Frontal cortex (tissue), 1 donor: Measurements from ENCODE around the gene ADISSP. TPM values are rescaled to one million over a fixed set of nuclear protein-coding genes. Genes with fewer than 3 reads are reported as not detected.

Experiments
- total RNA-seq: library from RNA; depleted of rRNA; stranded (reverse); fragments of >200 nt; gene quantifications from one replicate; pipeline ENCODE4 v1.2.3, GENCODE V29; 2014

Gene ADISSP
- total RNA-seq, 1 donor from 2014 or later, result 17.5 TPM

Other genes with a start within 250 kb of the ADISSP start
- gene GFRA4, start 104.4 kb downstream of the ADISSP start, total RNA-seq, result not detected
- 2.4 TPM for gene ADAM33, start 85.7 kb downstream of the ADISSP start, total RNA-seq
- gene SIGLEC1, start 55.2 kb downstream of the ADISSP start, total RNA-seq, result under 0.01 TPM
- gene HSPA12B, start 35.1 kb downstream of the ADISSP start, total RNA-seq, result 2.4 TPM
- 0.41 TPM for gene SPEF1, start 13.7 kb upstream of the ADISSP start, total RNA-seq
- 58.3 TPM for gene CENPB, start 19.0 kb upstream of the ADISSP start, total RNA-seq
- gene CDC25B, start 28.6 kb upstream of the ADISSP start, total RNA-seq, result 6.1 TPM
- gene AP5S1, start 52.8 kb upstream of the ADISSP start, total RNA-seq, result 4.1 TPM
- gene MAVS, start 79.1 kb upstream of the ADISSP start, total RNA-seq, result 6.9 TPM
- 62.0 TPM for gene PANK2, start 121.6 kb upstream of the ADISSP start, total RNA-seq
- gene RNF24, start 247.8 kb upstream of the ADISSP start, total RNA-seq, result 24.1 TPM